GM21723 (cell line): ENCODE data around the gene PERM1.

Experiments used
- ATAC-seq: cut with Tn5 transposase; IDR thresholded peaks from one replicate; pipeline ENCODE4 v1.9.1; 2021; ENCODE audit warnings: mild to moderate bottlenecking, moderate library complexity; ENCODE audit not compliant: unreplicated experiment

The PERM1 gene

GRCh38 chr1:966135-966703 is 15.7 kb downstream of the PERM1 start, which contains the start of gene PLEKHN1:
Gene PLEKHN1, plus strand, starts transcription at chr1:966482. Its CDS starts 50 bp downstream, at chr1:966532.
- ATAC-seq: peak; percentile 42

GRCh38 chr1:965526-966134 is 16.3 kb downstream of the PERM1 start:
- no peak for ATAC-seq

GRCh38 chr1:964691-965525 is 17.0 kb downstream of the PERM1 start:
- ATAC-seq: no peak

GRCh38 chr1:963746-964525 is 18.0 kb downstream of the PERM1 start:
- no peak for ATAC-seq

GRCh38 chr1:963301-963651 is 18.6 kb downstream of the PERM1 start:
- ATAC-seq: no peak

- ATAC-seq: no peak
These were observed 19.3 kb downstream of the PERM1 start for GRCh38 chr1:962381-963300.

- ATAC-seq: no peak
These were observed 20.7 kb downstream of the PERM1 start for GRCh38 chr1:961132-961669.

GRCh38 chr1:960363-961131 is 21.3 kb downstream of the PERM1 start, which contains the start of gene KLHL17:
Gene KLHL17, plus strand, starts transcription at chr1:960584. Its CDS starts 110 bp downstream, at chr1:960694.
- peak; percentile 49 for ATAC-seq

- no peak for ATAC-seq
These were observed 22.0 kb downstream of the PERM1 start for GRCh38 chr1:959731-960362.

GRCh38 chr1:958823-959730 is 22.8 kb downstream of the PERM1 start, which contains the start of gene NOC2L:
Gene NOC2L, minus strand, starts transcription at chr1:959256. Its CDS starts 16 bp downstream, at chr1:959240.
- peak; percentile 63 for ATAC-seq

GRCh38 chr1:956636-957035 is 25.3 kb downstream of the PERM1 start:
- ATAC-seq: no peak

GRCh38 chr1:955474-955873 is 26.4 kb downstream of the PERM1 start:
- no peak for ATAC-seq

- ATAC-seq: no peak
These were observed 27.0 kb downstream of the PERM1 start for GRCh38 chr1:954927-955326.

- no peak for ATAC-seq
These were observed 28.2 kb downstream of the PERM1 start for GRCh38 chr1:953524-954320.

GRCh38 chr1:952603-953002 is 29.3 kb downstream of the PERM1 start:
- no peak for ATAC-seq

- ATAC-seq: no peak
These were observed 29.7 kb downstream of the PERM1 start for GRCh38 chr1:952201-952600.

- no peak for ATAC-seq
These were observed 30.5 kb downstream of the PERM1 start for GRCh38 chr1:951364-951763.
